ENCODE measurements around the gene RNF133. TPM values are rescaled to one million over a fixed set of nuclear protein-coding genes. Genes with fewer than 3 reads are reported as not detected.

RNF133 gene
- total RNA-seq, 1 experiment from 2014 or later = 0.20 TPM

GRCh38 chr7:122694697-122695096 lies 4.2 kb downstream of the RNF133 start:
- CTCF ChIA-PET = no interaction called here

GRCh38 chr7:122692769-122693309 lies 6.1 kb downstream of the RNF133 start:
- TF ChIP-seq SIN3A (IDR thresholded peaks at IDR 0.05; ENCODE audit: low read depth) = no peak
- no peak for TF ChIP-seq CBX3 (IDR thresholded peaks at IDR 0.05; ENCODE audit: low read depth)
- no peak for TF ChIP-seq POLR2A (IDR thresholded peaks at IDR 0.05; ENCODE audit: borderline replicate concordance, extremely low read depth, insufficient read depth, insufficient read length)
- no peak for TF ChIP-seq POLR2AphosphoS5 (IDR thresholded peaks at IDR 0.05; ENCODE audit: low read depth, low read length)
- TF ChIP-seq MAX (IDR thresholded peaks at IDR 0.05) = no peak
- no peak for TF ChIP-seq TCF7L2 (IDR thresholded peaks at IDR 0.05; ENCODE audit: borderline replicate concordance, extremely low read depth, insufficient read depth, insufficient read length)
- TF ChIP-seq RAD21 (IDR thresholded peaks at IDR 0.05; ENCODE audit: low read depth) = no peak
- TF ChIP-seq CEBPB (IDR thresholded peaks at IDR 0.05; ENCODE audit: low read depth) = no peak
- TF ChIP-seq FOSL1 (IDR thresholded peaks at IDR 0.05; ENCODE audit: low read depth) = no peak
- TF ChIP-seq SRF (IDR thresholded peaks at IDR 0.05; ENCODE audit: low read depth) = no peak
- no peak for TF ChIP-seq JUND (IDR thresholded peaks at IDR 0.05)
- TF ChIP-seq EGR1 (IDR thresholded peaks at IDR 0.05; ENCODE audit: low read depth) = no peak
- no peak for TF ChIP-seq YY1 (IDR thresholded peaks at IDR 0.05; ENCODE audit: extremely low read depth, insufficient replicate concordance, low read depth, low read length)
- TF ChIP-seq SP1 (IDR thresholded peaks at IDR 0.05; ENCODE audit: low read depth) = no peak
- TF ChIP-seq EZH2 (IDR thresholded peaks at IDR 0.05) = no peak
- no peak for TF ChIP-seq EZH2phosphoT487 (IDR thresholded peaks at IDR 0.05; ENCODE audit: borderline replicate concordance)
- TF ChIP-seq ZFX (IDR thresholded peaks at IDR 0.05) = no peak
- no peak for TF ChIP-seq ELF1 (IDR thresholded peaks at IDR 0.05; ENCODE audit: borderline replicate concordance, low read depth)
- TF ChIP-seq ZBTB33 (IDR thresholded peaks at IDR 0.05; ENCODE audit: extremely low read depth, insufficient replicate concordance, low read length) = no peak
- TF ChIP-seq ZNF274 (IDR thresholded peaks at IDR 0.05; ENCODE audit: low read depth, low read length) = no peak
- no peak overlapping the region for H3K9ac ChIP-seq (ENCODE audit: low read length)
- H3K79me2 ChIP-seq (ENCODE audit: insufficient read depth, low read length) = no peaks in the 10 kb centered on the region
- BruUV-seq (replicated peaks) = no TSS peak
- no peaks in the 10 kb centered on the region for H3K9me2 ChIP-seq (ENCODE audit: insufficient read depth)
- no peak overlapping the region for H3K4me2 ChIP-seq (ENCODE audit: low read length)
- ChIA-PET RAD21 (ENCODE audit: low non-redundant PET in 1 of 2, low total read pairs in 2 of 2, uncharacterized antibody in 2 of 2, unreplicated experiment in 2 of 2) (no interaction called here), POLR2A (no interaction called here), CTCF (no interaction called here)
- intact Hi-C loops (cut with micrococcal nuclease) = no loop called here
- no peaks in the 10 kb centered on the region for H3K27me3 ChIP-seq (ENCODE audit: insufficient read depth, low read length)
- no peak overlapping the region for H2AFZ ChIP-seq (ENCODE audit: low read depth, low read length, poor library complexity, severe bottlenecking)
- no peak overlapping the region for H3K27ac ChIP-seq (ENCODE audit: low read depth, low read length)
- H3K9me3 ChIP-seq (ENCODE audit: control insufficient read depth in 1 of 2, insufficient read depth in 1 of 2, low read depth in 1 of 2, low read length in 2 of 2) = peaks cover 0 to 2% of the 10 kb centered on the region in 2 experiments; a peak in 1 of 4 replicates
- DNase-seq (ENCODE audit: low read depth, low spot score) (no peak), ATAC-seq (no peak)
- no peaks in the 10 kb centered on the region for H3K36me3 ChIP-seq (ENCODE audit: control insufficient read depth in 1 of 2, insufficient read depth in 2 of 2, low read length in 2 of 2)
- H3K4me3 ChIP-seq (replicated peaks in 1 of 2; ENCODE audit: low read depth in 1 of 2, low read length in 2 of 2) = no peak overlapping the region
- no peaks in the 10 kb centered on the region for H4K20me1 ChIP-seq (ENCODE audit: insufficient read depth)
- H3K4me1 ChIP-seq (ENCODE audit: control insufficient read depth in 1 of 2, insufficient read depth in 2 of 2, low read length in 2 of 2) = no peaks in the 10 kb centered on the region; a peak in 1 of 4 replicates

More at GRCh38 chr7:122694697-122695096, 4.2 kb downstream of the RNF133 start:
- no peak overlapping the region for H3K9ac ChIP-seq (ENCODE audit: low read length)
- H3K4me1 ChIP-seq (ENCODE audit: control insufficient read depth in 1 of 2, insufficient read depth in 2 of 2, low read length in 2 of 2) = no peaks in the 10 kb centered on the region
- H3K9me3 ChIP-seq (ENCODE audit: control insufficient read depth in 1 of 2, insufficient read depth in 1 of 2, low read depth in 1 of 2, low read length in 2 of 2) = peaks cover 0 to 2% of the 10 kb centered on the region in 2 experiments; a peak in 1 of 4 replicates
- no peak overlapping the region for H3K4me2 ChIP-seq (ENCODE audit: low read length)
- ChIA-PET POLR2A (no interaction called here), RAD21 (ENCODE audit: low non-redundant PET in 1 of 2, low total read pairs in 2 of 2, uncharacterized antibody in 2 of 2, unreplicated experiment in 2 of 2) (no interaction called here)
- no peak overlapping the region for H3K27ac ChIP-seq (ENCODE audit: low read depth, low read length)
- ATAC-seq = no peak
- H3K27me3 ChIP-seq (ENCODE audit: insufficient read depth, low read length) = no peaks in the 10 kb centered on the region
- H3K79me2 ChIP-seq (ENCODE audit: insufficient read depth, low read length) = no peaks in the 10 kb centered on the region
- TF ChIP-seq YY1 (IDR thresholded peaks at IDR 0.05; ENCODE audit: extremely low read depth, insufficient replicate concordance, low read depth, low read length) (no peak), ZNF274 (IDR thresholded peaks at IDR 0.05; ENCODE audit: low read depth, low read length) (no peak), SRF (IDR thresholded peaks at IDR 0.05; ENCODE audit: low read depth) (no peak), CBX3 (IDR thresholded peaks at IDR 0.05; ENCODE audit: low read depth) (no peak), EZH2phosphoT487 (IDR thresholded peaks at IDR 0.05; ENCODE audit: borderline replicate concordance) (no peak), POLR2AphosphoS5 (IDR thresholded peaks at IDR 0.05; ENCODE audit: low read depth, low read length) (no peak), TCF7L2 (IDR thresholded peaks at IDR 0.05; ENCODE audit: borderline replicate concordance, extremely low read depth, insufficient read depth, insufficient read length) (no peak), EGR1 (IDR thresholded peaks at IDR 0.05; ENCODE audit: low read depth) (no peak)
- H3K4me3 ChIP-seq (replicated peaks in 1 of 2; ENCODE audit: low read depth in 1 of 2, low read length in 2 of 2) = no peak overlapping the region
- H3K36me3 ChIP-seq (ENCODE audit: control insufficient read depth in 1 of 2, insufficient read depth in 2 of 2, low read length in 2 of 2) = no peaks in the 10 kb centered on the region
- no peaks in the 10 kb centered on the region for H3K9me2 ChIP-seq (ENCODE audit: insufficient read depth)
- no peak for DNase-seq (ENCODE audit: low read depth, low spot score)
- H4K20me1 ChIP-seq (ENCODE audit: insufficient read depth) = no peaks in the 10 kb centered on the region
- intact Hi-C loops (cut with micrococcal nuclease) = no loop called here
- BruUV-seq (replicated peaks) = no TSS peak
- no peak overlapping the region for H2AFZ ChIP-seq (ENCODE audit: low read depth, low read length, poor library complexity, severe bottlenecking)

All from HCT116 (cell line).